GM19467 (cell line): Measurements from ENCODE around the gene SMIM13.
A peak's percentile ranks its signal among the peaks of the same experiment; 100 is the strongest.
"Not testable (repeated sequence)": the region's sequence is repeated elsewhere in the genome, so short reads cannot be mapped to it uniquely, and the experiment has no call there.

ENCODE experiments used
- ATAC-seq: cut with Tn5 transposase; IDR thresholded peaks from one replicate; pipeline ENCODE4 v1.9.1; 2021; ENCODE audit warnings: mild to moderate bottlenecking, moderate library complexity; ENCODE audit not compliant: unreplicated experiment

The SMIM13 gene

DNA sequence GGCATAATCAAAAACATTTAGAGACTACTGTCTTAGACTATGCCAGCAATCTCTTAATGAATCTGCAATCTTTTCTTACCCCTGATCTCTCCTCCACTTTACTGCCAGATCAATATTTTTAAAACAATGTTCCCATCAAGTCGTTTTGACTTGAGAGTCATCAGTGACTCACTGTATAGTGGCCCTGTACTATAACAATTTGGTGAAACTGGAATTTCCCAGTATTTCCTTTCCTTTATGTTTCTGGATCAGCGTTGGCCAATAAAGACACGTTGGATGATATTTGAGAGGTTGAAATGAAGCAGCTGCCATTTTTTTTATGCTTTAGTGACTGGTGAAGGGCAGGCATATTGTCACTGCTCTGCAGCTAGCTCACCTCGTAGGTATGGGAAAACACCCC, 10.1 kb upstream of the SMIM13 start:
- no peak for ATAC-seq

- ATAC-seq: no peak
Observed at GRCh38 chr6:11083956-11084355, 9.7 kb upstream of the SMIM13 start.

DNA sequence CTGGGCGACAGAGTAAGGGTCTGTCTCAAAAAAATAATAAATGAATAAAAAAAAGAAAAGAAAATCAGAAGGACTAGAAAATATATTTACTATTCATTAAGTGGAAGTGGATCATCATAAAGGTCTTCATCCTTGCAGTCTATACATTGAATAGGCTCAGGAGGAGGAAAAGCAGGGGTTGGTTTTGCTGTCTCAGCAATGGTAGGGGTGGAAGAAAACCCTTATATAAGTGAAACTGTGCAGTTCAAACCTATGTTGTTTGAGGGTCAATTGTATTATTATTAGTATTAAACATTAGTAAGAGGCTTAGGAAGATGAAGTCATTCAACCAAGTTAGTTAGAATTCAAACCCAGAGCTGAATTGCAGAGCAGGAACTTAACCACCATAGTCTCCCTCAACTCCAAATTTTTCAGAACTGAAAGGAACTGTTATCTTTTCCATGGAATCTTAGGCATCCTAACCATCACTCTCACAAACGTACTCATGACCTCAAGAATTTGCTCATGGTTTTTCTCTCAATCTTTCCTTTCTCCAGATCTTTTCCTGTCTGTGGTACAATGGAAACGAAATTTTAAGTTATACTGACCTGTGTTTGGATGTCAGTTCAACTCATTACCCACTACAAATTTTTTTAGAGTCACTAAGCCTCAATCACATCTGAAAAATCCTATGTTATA, 7.7 kb upstream of the SMIM13 start:
- ATAC-seq: no peak

- ATAC-seq: not testable (repeated sequence)
Observed at GRCh38 chr6:11087141-11087812, 6.4 kb upstream of the SMIM13 start.

DNA sequence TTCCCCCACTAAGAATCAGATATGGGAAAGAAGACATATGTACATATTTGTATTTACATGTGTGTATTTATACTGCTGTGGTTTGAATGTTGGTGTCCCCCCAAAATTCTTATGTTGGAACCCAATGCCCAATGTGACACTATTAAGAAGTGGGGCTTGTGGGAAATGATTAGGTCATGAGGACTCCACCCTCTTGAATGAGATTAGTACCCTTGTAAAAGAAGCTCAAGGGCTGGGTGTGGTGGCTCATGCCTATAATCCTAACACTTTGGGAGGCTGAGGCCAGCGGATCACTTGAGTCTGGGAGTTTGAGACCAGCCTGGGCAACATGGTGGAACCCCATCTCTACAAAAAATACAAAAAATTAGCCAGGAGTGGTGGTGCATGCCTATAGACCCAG, 3.9 kb upstream of the SMIM13 start:
- no peak for ATAC-seq

DNA sequence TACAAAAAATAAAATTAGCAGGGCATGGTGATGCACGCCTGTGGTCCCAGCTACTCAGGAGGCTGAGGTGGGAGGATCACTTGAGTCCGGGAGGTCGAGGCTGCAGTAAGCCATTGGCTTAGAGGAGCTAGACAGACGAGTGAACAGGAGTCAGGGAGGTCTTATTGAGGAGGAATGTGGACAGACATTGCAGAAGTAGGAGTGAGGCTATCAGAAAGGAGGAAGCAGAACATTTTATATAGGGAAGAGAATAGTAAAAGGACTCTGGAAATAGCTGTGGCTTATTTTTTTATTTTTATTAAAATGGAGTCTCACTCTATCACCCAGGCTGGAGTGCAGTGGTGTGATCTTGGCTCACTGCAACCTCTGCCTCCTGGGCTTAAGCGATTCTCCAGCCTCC, 2.5 kb upstream of the SMIM13 start:
- not testable (repeated sequence) for ATAC-seq

- peak; percentile 27 for ATAC-seq
Observed at GRCh38 chr6:11092668-11093375, 812 bp upstream of the SMIM13 start.

DNA sequence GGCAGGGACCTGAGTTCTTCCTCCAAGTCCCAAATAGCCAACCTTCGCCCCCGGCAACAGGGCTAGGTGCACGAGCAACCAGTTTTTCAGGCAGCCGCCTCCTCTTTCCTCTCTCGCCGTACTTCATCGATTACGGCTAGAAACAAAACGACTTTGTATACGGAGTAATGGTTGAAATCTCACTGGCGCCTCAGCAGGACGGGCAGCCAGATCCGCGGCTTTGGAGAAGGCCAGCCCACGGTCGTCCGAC, 333 bp upstream of the SMIM13 start:
- ATAC-seq: peak; percentile 20

DNA sequence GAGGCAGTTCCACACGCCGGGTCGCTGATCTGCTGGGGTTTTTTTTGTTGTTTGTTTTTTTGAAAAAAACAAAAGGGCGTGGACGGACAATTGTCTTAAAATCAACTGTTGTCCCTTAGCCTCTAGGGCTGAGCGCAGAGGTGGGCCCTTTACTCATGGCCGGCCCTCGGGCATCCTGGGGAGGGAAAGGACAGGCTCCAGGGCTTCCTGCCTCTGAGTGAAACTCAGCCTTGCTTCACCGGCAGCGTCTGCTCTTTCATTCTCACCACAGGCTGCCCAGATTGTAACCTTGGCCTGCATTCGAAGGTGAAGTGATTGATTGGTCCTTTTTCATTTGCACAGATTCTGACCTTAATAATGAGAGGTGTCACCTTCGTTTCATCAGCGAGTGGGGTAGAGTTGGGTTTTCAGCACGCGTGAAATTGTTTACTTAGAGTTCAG, 797 bp downstream of the SMIM13 start:
- ATAC-seq: peak; percentile 33

- no peak for ATAC-seq
Observed at GRCh38 chr6:11094941-11095340, 1.3 kb downstream of the SMIM13 start.

DNA sequence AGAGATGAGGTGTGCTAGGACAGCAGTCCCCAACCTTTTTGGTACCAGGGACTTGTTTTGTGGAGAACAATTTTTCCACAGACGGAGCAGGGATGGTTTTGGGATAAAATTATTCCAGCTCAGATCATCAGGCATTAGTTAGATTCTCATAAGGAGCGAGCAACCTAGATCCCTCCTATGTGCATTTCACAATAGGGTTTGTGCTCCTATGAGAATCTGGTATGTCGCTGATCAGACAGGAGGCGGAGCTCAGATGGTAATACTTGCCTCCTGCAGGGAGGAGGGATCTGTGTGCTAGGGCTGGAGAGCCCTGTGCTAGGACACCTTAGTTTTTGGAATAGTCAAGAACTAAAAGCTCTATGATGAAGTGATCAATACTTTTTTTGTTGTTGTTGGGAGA, 2.5 kb downstream of the SMIM13 start:
- no peak for ATAC-seq

DNA sequence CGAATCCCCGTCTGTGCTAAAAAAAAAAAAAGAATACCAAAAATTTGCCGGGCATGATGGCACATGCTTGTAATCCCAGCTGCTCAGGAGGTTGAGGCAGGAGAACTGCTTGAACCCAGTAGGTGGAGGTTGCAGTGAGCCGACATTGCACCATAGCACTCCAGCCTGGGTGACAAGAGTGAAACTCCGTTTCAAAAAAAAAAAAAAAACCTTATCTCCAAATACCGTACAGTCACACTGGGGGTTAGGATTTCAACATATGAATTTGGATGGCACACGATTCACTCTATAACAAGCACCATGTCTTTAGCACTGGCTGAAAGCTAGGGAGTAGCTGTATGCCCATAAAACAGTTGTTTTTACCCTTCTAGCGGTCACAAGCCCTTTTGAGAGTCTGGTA, 3.8 kb downstream of the SMIM13 start:
- ATAC-seq: no peak

- ATAC-seq: no peak
Observed at GRCh38 chr6:11098004-11098403, 4.4 kb downstream of the SMIM13 start.

GRCh38 chr6:11101417-11101816, 7.8 kb downstream of the SMIM13 start:
- ATAC-seq: no peak

DNA sequence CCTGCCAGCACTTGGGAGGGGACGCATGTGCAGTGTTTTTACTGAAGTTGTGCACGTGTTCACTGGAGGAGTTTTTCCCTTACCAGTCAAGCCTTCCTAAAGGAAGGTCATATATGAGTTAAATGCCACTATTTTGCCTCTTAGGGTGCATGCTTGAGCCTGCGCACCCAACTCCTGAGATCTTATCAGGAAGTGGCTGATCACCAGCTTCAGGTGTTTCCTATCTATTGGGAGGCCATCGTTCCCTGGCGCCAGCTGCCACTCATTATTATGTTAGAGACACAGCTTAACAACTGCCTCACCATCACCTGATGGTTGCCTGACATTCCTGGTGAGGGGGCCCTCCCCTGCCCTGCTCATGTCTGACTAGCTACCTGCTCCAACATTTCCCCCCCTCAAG, 9.4 kb downstream of the SMIM13 start:
- ATAC-seq: no peak

- no peak for ATAC-seq
Observed at GRCh38 chr6:11108726-11109125, 15.1 kb downstream of the SMIM13 start.

DNA sequence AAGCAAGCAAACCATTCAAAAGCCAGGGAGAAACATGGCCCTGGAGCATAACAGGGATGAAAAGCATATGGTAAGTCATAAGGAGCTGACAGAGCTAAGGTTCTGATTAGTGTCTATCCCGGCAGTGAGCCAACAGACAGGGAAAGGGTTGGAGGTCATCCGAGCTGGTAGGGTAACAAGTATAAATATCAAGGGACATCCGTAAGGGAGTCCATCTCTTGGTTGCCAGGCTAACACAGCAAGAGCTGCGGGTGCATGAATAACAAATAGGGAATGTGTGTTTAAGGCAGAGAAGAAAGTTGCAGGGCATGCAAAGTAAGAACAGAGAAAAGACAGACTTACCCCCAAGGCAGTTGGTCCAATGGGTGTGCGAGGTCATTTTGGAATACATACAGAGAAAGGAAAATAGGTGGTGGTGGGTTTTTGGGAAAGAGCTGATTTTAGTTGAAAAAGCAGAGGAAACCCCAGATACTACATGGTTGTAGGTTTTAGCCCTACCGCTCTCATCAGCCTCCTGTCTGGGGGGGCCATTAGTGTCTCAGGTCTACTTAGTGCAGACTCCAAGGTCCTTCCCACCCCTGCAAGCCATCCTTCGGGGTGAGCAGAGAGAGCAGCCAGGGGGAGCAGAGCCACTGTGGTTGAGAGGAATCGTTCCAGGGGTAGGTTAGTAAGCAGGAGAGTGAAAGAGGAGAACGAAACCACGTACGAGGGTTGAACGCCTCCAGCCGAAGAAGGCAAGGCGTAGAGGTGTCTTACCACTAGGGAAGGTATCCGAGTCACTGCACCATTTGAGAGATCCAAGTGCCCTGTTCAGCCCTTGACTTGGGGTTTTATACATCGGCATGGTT, 17.5 kb downstream of the SMIM13 start, which contains the start of gene ERVFRD-1:
Gene ERVFRD-1, minus strand, starts transcription at position 805 of the 848 bp plus-strand sequence. CDS start 6,415 bp downstream, outside the sequence.
- ATAC-seq: no peak

DNA sequence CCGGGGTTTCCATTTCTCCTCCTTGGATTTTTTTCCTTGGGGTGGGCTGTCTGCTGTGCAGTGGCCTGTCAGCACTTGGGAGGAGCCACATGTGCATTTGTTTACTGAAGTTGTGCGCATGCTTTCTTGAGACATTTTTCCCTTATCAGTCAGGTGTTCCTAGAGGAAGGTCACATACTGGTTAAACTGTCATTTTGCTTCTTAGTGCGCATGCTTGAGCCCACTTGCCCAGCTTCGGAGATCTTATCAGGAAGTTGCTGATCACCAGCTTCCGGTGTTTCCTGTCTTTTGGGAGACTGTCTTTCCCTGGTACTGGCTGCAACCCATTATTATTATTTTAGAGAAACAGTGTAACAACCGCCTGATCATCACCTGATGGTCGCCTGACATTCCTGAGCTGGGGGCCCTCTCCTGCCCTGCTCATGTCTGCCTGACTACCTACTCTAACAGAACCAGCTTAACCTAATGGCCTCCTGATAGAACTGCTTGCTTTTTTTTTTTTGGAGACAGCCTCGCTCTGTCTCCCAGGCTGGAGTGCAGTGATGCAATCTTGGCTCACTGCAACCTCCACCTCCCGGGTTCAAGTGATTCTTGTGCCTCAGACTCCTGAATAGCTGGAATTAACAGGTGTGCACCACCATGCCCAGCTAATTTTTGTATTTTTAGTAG, 18.3 kb downstream of the SMIM13 start:
- no peak for ATAC-seq

DNA sequence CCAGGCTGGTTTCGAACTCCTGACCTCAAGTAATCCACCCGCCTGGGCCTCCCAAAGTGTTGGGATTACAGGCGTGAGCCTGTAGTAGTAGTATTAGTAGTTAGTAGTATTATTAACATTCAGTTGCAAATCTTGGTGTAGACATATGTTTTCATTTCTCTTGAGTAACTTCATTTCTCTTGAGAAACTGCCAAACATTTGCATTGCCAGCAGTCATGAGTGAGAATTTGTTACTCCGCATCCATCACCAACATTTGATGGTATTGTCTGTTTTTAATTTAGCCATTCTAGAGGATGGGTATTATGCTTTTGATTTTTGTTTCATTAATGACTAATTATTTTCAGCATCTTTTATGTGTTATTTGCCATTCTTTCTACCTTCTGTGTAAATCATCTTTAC, 19.4 kb downstream of the SMIM13 start:
- ATAC-seq: no peak

DNA sequence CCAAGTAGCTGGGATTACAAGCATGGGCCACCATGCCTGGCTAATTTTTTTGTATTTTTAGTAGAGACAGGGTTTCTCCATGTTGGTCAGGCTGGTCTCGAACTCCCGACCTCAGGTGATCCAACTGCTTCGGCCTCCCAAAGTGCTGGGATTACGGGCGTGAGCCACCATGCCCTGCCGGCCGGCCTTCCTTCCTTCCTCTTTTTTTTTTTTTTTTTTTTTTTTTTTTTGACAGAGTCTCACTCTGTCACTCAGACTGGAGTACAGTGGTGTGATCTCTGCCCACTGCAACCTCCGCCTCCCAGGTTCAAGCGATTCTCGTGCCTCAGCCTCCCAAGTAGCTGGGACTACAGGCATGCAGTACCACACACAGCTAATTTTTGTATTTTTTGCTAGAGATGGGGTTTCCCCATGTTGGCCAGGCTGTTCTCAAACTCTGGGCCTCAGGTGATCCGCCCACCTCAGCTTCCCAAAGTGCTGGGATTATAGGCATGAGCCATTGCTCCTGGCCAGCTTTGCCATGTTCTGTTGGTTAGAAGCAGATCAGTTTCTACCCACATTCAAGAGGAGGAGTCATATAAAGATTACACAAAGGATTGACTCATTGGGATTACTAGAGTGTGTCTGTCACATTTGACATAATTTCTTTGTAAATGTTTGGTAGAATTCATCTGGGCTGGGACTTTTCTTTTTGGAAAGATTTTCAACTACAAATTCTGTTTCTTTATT, 22.3 kb downstream of the SMIM13 start:
- not testable (repeated sequence) for ATAC-seq
